ENCODE results near the gene NAXD. TPM values are rescaled to one million over a fixed set of nuclear protein-coding genes. Genes with fewer than 3 reads are reported as not detected.

The NAXD gene
- total RNA-seq, 1 experiment from 2014 or later = 32.1 TPM

DNA sequence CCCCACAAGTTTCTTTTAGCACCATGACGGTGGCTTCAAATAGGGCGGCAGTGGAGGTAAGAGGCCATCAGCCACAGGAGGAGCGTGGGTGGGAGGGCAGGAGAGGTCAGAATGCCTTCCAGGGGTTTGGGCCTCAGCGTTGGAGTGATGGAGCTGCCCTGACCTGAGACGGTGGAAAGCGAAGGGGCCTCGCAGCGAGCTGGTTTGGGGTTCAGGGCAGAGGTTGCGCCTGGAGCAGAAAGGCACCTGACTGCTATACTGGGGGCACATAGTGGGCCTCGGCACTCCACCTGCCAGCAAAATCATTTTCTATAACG lies 382 bp upstream of the NAXD start:
- TF ChIP-seq CTCF (IDR thresholded peaks at IDR 0.05 in 2 of 3, conservative IDR thresholded peaks at IDR 0.05 in 1 of 3; ENCODE audit: borderline replicate concordance in 1 of 3, insufficient read depth in 1 of 3, low read depth in 2 of 3, low read length in 2 of 3) = no peak
- TF ChIP-seq SP1 (IDR thresholded peaks at IDR 0.05; ENCODE audit: low read depth) = no peak
- TF ChIP-seq TCF7L2 (IDR thresholded peaks at IDR 0.05; ENCODE audit: borderline replicate concordance, extremely low read depth, insufficient read depth, insufficient read length) = no peak
- no peak for TF ChIP-seq EZH2phosphoT487 (IDR thresholded peaks at IDR 0.05; ENCODE audit: borderline replicate concordance)
- no peak for TF ChIP-seq YY1 (IDR thresholded peaks at IDR 0.05; ENCODE audit: extremely low read depth, insufficient replicate concordance, low read depth, low read length)
- TF ChIP-seq POLR2AphosphoS5 (IDR thresholded peaks at IDR 0.05; ENCODE audit: low read depth, low read length) = no peak
- no peak for TF ChIP-seq POLR2A (IDR thresholded peaks at IDR 0.05; ENCODE audit: borderline replicate concordance, extremely low read depth, insufficient read depth, insufficient read length)
- no peak for TF ChIP-seq FOSL1 (IDR thresholded peaks at IDR 0.05; ENCODE audit: low read depth)
- no peak for TF ChIP-seq EZH2 (IDR thresholded peaks at IDR 0.05)
- TF ChIP-seq RAD21 (IDR thresholded peaks at IDR 0.05; ENCODE audit: low read depth) = no peak
- TF ChIP-seq, protein P1, sequence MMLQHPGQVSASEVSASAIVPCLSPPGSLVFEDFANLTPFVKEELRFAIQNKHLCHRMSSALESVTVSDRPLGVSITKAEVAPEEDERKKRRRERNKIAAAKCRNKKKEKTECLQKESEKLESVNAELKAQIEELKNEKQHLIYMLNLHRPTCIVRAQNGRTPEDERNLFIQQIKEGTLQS (IDR thresholded peaks at IDR 0.05) = no peak
- no peak for TF ChIP-seq JUND (IDR thresholded peaks at IDR 0.05)
- no peak for TF ChIP-seq ELF1 (IDR thresholded peaks at IDR 0.05; ENCODE audit: borderline replicate concordance, low read depth)
- H2AFZ ChIP-seq (ENCODE audit: low read depth, low read length, poor library complexity, severe bottlenecking) = no peak overlapping the region
- peak overlapping the region; percentile 83 for H3K9ac ChIP-seq (ENCODE audit: low read length)
- H3K36me3 ChIP-seq (ENCODE audit: control insufficient read depth in 1 of 2, insufficient read depth in 2 of 2, low read length in 2 of 2) = no peaks in the 10 kb centered on the region
- BruUV-seq (replicated peaks) = TSS peak; percentile 95
- H3K27ac ChIP-seq (ENCODE audit: low read depth, low read length) = peak overlapping the region; percentile 96
- POLR2A ChIA-PET = interaction anchor here (0.6 to 1.4 kb wide), 4 partner anchors 10 to 100 kb away, joined by 3 read pairs; no protein-coding TSS in a partner anchor
- H3K4me2 ChIP-seq (ENCODE audit: low read length) = peak overlapping the region; percentile 84
- H3K4me1 ChIP-seq (ENCODE audit: control insufficient read depth in 1 of 2, insufficient read depth in 2 of 2, low read length in 2 of 2) = peaks cover 17 to 20% of the 10 kb centered on the region in 2 experiments
- H4K20me1 ChIP-seq (ENCODE audit: insufficient read depth) = peaks cover 10% of the 10 kb centered on the region; the same call in 1 of the 2 replicates
- RAD21 ChIA-PET (ENCODE audit: low non-redundant PET in 1 of 2, low total read pairs in 2 of 2, uncharacterized antibody in 2 of 2, unreplicated experiment in 2 of 2) = interaction anchor here in 1 of 2 experiments (0.8 to 1.2 kb wide), 2 partner anchors 51 to 159 kb away, joined by 3 read pairs; no protein-coding TSS in a partner anchor
- peak; percentile 8 for ATAC-seq
- intact Hi-C loops (cut with micrococcal nuclease) = loop anchor here (5.0 kb wide), 1 partner anchor 92 kb away; the partner anchor contains the start of gene CARS2
- H3K27me3 ChIP-seq (ENCODE audit: insufficient read depth, low read length) = no peaks in the 10 kb centered on the region
- H3K79me2 ChIP-seq (ENCODE audit: insufficient read depth, low read length) = peaks cover 47% of the 10 kb centered on the region
- no peak for DNase-seq (ENCODE audit: low read depth, low spot score)
- H3K9me3 ChIP-seq (ENCODE audit: control insufficient read depth in 1 of 2, insufficient read depth in 1 of 2, low read depth in 1 of 2, low read length in 2 of 2) = no peaks in the 10 kb centered on the region
- CTCF ChIA-PET = interaction anchor here (0.7 to 1.9 kb wide), 3 partner anchors 21 to 300 kb away, joined by 3 to 8 read pairs (median 6); no protein-coding TSS in a partner anchor
- no peaks in the 10 kb centered on the region for H3K9me2 ChIP-seq (ENCODE audit: insufficient read depth)
- peak overlapping the region; percentile 72 to 88 for H3K4me3 ChIP-seq (replicated peaks in 1 of 2; ENCODE audit: low read depth in 1 of 2, low read length in 2 of 2)

Measured in HCT116 (cell line).